ENCODE results near the gene RTL1. TPM values are rescaled to one million over a fixed set of nuclear protein-coding genes. Genes with fewer than 3 reads are reported as not detected.

Gene RTL1
- total and polyA plus RNA-seq, 10 of the 15 experiments (the other 5 are each of a cell fraction or from before 2014, with no cell fraction given) = not detected

GRCh38 chr14:100930270-100930669 lies 26.7 kb upstream of the RTL1 start (continued):
- no peak for TF ChIP-seq ZBTB11 (CRISPR knock-in tag; IDR thresholded peaks at IDR 0.05)
- TF ChIP-seq ZBTB40 (IDR thresholded peaks at IDR 0.05; ENCODE audit: borderline replicate concordance) = no peak
- TF ChIP-seq E2F8 (IDR thresholded peaks at IDR 0.05; ENCODE audit: low read depth, partially characterized antibody) = no peak
- TF ChIP-seq GABPA (IDR thresholded peaks at IDR 0.05; ENCODE audit: low read depth) = no peak

All from GM12878 (cell line).